DOHH2 (cell line): Measurements from ENCODE around the gene TNFAIP3.

Source experiments
- H3F3A ChIP-seq: fragments of 200-600 bp; sonication (generic), shearing (Covaris generic); 2 replicates; pipeline ENCODE4 v1.6.0; 2016; ENCODE audit warnings: antibody characterized with exemption, mild to moderate bottlenecking; ENCODE audit not compliant: control insufficient read depth, insufficient read depth
- H3K27ac ChIP-seq: fragments of 200-600 bp; sonication (generic); 2 replicates; pipeline ENCODE4 v1.5.1; 2014; ENCODE audit warnings: low read depth, mild to moderate bottlenecking, low read length, moderate library complexity
- H3K27me3 ChIP-seq: fragments of 200-600 bp; sonication (generic); 2 replicates; pipeline ENCODE4 v1.6.1; 2014; ENCODE audit warnings: mild to moderate bottlenecking, low read length, mixed read lengths; ENCODE audit not compliant: control insufficient read depth
- H3K36me3 ChIP-seq: fragments of 200-600 bp; sonication (generic); 2 replicates; pipeline ENCODE4 v1.6.1; 2014; ENCODE audit warnings: mild to moderate bottlenecking, low read length, moderate library complexity, mixed read lengths; ENCODE audit not compliant: control insufficient read depth
- H3K4me1 ChIP-seq: fragments of 200-600 bp; sonication (generic); 2 replicates; pipeline ENCODE4 v1.6.1; 2014; ENCODE audit warnings: mild to moderate bottlenecking, low read length, mixed read lengths; ENCODE audit not compliant: control insufficient read depth
- H3K4me2 ChIP-seq: fragments of 200-600 bp; sonication (generic); 2 replicates; pipeline ENCODE4 v1.6.0; 2014; ENCODE audit warnings: mild to moderate bottlenecking, low read length, moderate library complexity
- H3K4me3 ChIP-seq: fragments of 200-600 bp; sonication (generic); 2 replicates; pipeline ENCODE4 v1.5.1; 2014; ENCODE audit warnings: mild to moderate bottlenecking, low read length, mixed read lengths
- H3K79me2 ChIP-seq: fragments of 200-600 bp; sonication (generic); 2 replicates; pipeline ENCODE4 v1.6.1; 2014; ENCODE audit warnings: mild to moderate bottlenecking, low read length, mixed read lengths; ENCODE audit not compliant: control insufficient read depth
- H3K9me2 ChIP-seq: fragments of 200-600 bp; sonication (generic); replicated peaks from 2 replicates; pipeline ENCODE4 v1.6.1; 2014; ENCODE audit warnings: mild to moderate bottlenecking, low read length, mixed read lengths; ENCODE audit not compliant: control insufficient read depth
- H3K9me3 ChIP-seq: fragments of 200-600 bp; sonication (generic); 2 replicates; pipeline ENCODE4 v1.6.1; 2014; ENCODE audit warnings: antibody characterized with exemption, low read length, mixed read lengths; ENCODE audit not compliant: control insufficient read depth, insufficient read depth
- H4K20me1 ChIP-seq: fragments of 200-600 bp; sonication (generic); 2 replicates; pipeline ENCODE4 v1.6.0; 2014; ENCODE audit warnings: low read depth, mild to moderate bottlenecking, antibody characterized with exemption, low read length, moderate library complexity; ENCODE audit not compliant: control insufficient read depth, insufficient read depth
- EZH2phosphoT487 ChIP-seq: fragments of 200-600 bp; sonication (generic); IDR thresholded peaks from 2 replicates; pipeline ENCODE4 v1.6.1; 2017; ENCODE audit warnings: borderline replicate concordance, mild to moderate bottlenecking, antibody characterized with exemption, low read length, moderate library complexity, mixed read lengths
- TF ChIP-seq, protein P1 (sequence below): fragments of 200-600 bp; sonication (generic); IDR thresholded peaks from one replicate; pipeline ENCODE4 v1.5.1; 2014; ENCODE audit warnings: antibody characterized with exemption, mild to moderate bottlenecking, low read depth, low read length; ENCODE audit not compliant: poor library complexity, severe bottlenecking

TNFAIP3 gene

DNA sequence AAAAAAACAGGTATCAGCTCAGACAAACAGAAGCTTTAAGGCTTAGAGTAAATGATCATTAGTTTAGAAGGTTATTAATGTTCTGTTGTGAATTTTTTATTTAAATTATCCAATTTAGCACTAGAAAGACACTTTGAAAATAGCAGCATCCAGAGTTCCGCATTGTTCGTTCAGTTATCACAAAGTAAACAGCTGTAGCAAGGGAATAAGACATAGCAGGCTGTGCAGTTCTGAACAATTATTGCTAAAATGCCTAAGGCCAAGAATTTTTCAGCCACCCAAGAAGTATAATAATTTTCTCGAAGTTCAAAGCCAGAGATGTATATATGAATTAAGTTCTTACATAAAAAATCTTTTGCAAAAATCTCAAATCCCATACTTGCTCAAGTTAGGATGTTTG lies 8.0 kb upstream of the TNFAIP3 start:
- no peaks in the 10 kb centered on the region for H3F3A ChIP-seq
- H3K4me1 ChIP-seq = no peaks in the 10 kb centered on the region
- H3K27me3 ChIP-seq = no peaks in the 10 kb centered on the region
- TF ChIP-seq EZH2phosphoT487 = no peak
- TF ChIP-seq, protein P1, sequence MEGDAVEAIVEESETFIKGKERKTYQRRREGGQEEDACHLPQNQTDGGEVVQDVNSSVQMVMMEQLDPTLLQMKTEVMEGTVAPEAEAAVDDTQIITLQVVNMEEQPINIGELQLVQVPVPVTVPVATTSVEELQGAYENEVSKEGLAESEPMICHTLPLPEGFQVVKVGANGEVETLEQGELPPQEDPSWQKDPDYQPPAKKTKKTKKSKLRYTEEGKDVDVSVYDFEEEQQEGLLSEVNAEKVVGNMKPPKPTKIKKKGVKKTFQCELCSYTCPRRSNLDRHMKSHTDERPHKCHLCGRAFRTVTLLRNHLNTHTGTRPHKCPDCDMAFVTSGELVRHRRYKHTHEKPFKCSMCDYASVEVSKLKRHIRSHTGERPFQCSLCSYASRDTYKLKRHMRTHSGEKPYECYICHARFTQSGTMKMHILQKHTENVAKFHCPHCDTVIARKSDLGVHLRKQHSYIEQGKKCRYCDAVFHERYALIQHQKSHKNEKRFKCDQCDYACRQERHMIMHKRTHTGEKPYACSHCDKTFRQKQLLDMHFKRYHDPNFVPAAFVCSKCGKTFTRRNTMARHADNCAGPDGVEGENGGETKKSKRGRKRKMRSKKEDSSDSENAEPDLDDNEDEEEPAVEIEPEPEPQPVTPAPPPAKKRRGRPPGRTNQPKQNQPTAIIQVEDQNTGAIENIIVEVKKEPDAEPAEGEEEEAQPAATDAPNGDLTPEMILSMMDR = no peak
- H3K9me2 ChIP-seq = no peaks in the 10 kb centered on the region
- no peaks in the 10 kb centered on the region for H3K79me2 ChIP-seq
- H3K4me2 ChIP-seq = no peak overlapping the region
- H4K20me1 ChIP-seq = no peaks in the 10 kb centered on the region
- no peak overlapping the region for H3K27ac ChIP-seq
- H3K9me3 ChIP-seq = no peaks in the 10 kb centered on the region
- no peak overlapping the region for H3K4me3 ChIP-seq
- no peaks in the 10 kb centered on the region for H3K36me3 ChIP-seq

- Histone ChIP-seq H3K4me3 (no peak overlapping the region), H3K27me3 (no peaks in the 10 kb centered on the region), H3K27ac (no peak overlapping the region), H4K20me1 (no peaks in the 10 kb centered on the region), H3K4me2 (no peak overlapping the region), H3K36me3 (no peaks in the 10 kb centered on the region), H3K9me3 (no peaks in the 10 kb centered on the region), H3K79me2 (no peaks in the 10 kb centered on the region), H3F3A (no peaks in the 10 kb centered on the region), H3K9me2 (no peaks in the 10 kb centered on the region), H3K4me1 (no peaks in the 10 kb centered on the region)
- TF ChIP-seq EZH2phosphoT487 = no peak
- TF ChIP-seq, protein P1 = no peak
Measured at GRCh38 chr6:137860394-137861005, 6.6 kb upstream of the TNFAIP3 start.

GRCh38 chr6:137861550-137862337 lies 5.3 kb upstream of the TNFAIP3 start:
- TF ChIP-seq EZH2phosphoT487 = no peak
- TF ChIP-seq, protein P1 = no peak
- H3K4me3 ChIP-seq = no peak overlapping the region

More at GRCh38 chr6:137861550-137862337, 5.3 kb upstream of the TNFAIP3 start:
- Histone ChIP-seq H3K27me3 (no peaks in the 10 kb centered on the region; the same call in 1 of the 2 replicates), H3K27ac (no peak overlapping the region), H3K36me3 (no peaks in the 10 kb centered on the region), H3K79me2 (no peaks in the 10 kb centered on the region), H3F3A (no peaks in the 10 kb centered on the region), H3K9me3 (no peaks in the 10 kb centered on the region), H3K4me1 (peaks cover 10% of the 10 kb centered on the region), H3K9me2 (no peaks in the 10 kb centered on the region), H4K20me1 (no peaks in the 10 kb centered on the region), H3K4me2 (no peak overlapping the region)
